Upper lobe of left lung (tissue), 4 donors: ENCODE measurements around the gene NALCN.

Experiments
- POLR2A ChIP-seq, 4 donors: fragments of 450-650 bp; IDR thresholded peaks; one replicate each; pipeline ENCODE4 v1.5.1; 2016 to 2017; ENCODE audit warnings: antibody characterized with exemption in 4 of 4, mild to moderate bottlenecking in 2 of 4
- TF ChIP-seq, protein P1 (sequence below), 6 experiments: fragments of 450-650 bp in 4 of 6; fragments of 200-600 bp in 2 of 6; sonication (generic) in 2 of 6; IDR thresholded peaks; one replicate each; pipeline ENCODE4 v1.5.1; 2016 to 2019; ENCODE audit warnings: antibody characterized with exemption in 6 of 6

DNA sequence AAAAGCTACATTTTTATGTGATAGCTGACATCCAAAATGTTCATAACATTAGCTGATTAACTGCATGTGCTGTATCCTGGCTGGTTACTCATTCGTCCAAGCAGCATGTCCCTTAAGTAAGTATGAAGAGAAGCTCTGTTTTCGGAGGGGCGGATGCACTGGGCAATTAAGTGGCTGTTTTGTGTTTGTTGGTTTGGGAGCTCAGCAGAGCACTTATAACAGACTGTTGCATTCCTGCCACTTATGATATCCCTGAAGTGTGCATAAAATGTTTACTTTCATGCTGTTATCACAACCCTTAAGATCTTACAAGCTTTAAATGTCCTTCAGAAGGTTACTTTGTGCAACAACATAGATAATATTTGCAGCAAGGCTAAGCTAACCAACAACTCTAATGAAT, 264.1 kb downstream of the NALCN start:
- TF ChIP-seq, protein P1, sequence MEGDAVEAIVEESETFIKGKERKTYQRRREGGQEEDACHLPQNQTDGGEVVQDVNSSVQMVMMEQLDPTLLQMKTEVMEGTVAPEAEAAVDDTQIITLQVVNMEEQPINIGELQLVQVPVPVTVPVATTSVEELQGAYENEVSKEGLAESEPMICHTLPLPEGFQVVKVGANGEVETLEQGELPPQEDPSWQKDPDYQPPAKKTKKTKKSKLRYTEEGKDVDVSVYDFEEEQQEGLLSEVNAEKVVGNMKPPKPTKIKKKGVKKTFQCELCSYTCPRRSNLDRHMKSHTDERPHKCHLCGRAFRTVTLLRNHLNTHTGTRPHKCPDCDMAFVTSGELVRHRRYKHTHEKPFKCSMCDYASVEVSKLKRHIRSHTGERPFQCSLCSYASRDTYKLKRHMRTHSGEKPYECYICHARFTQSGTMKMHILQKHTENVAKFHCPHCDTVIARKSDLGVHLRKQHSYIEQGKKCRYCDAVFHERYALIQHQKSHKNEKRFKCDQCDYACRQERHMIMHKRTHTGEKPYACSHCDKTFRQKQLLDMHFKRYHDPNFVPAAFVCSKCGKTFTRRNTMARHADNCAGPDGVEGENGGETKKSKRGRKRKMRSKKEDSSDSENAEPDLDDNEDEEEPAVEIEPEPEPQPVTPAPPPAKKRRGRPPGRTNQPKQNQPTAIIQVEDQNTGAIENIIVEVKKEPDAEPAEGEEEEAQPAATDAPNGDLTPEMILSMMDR (IDR thresholded peaks at IDR 0.05), result no peak
- TF ChIP-seq POLR2A (IDR thresholded peaks at IDR 0.05), result no peak
